ENCODE results near the gene NOXO1.

NOXO1 gene

GRCh38 chr16:1980030-1980769 lies 1.1 kb downstream of the NOXO1 start:
- no peak for TF ChIP-seq CTCF (conservative IDR thresholded peaks at IDR 0.05; ENCODE audit: low read depth)
- ChIA-PET POLR2A (ENCODE audit: low non-redundant PET) (no interaction called here), CTCF (no interaction called here)
- peak overlapping the region; percentile 74 for H3K27ac ChIP-seq
- DNase-seq (ENCODE audit: low spot score) = no peak

GRCh38 chr16:1979271-1980029 lies 1.8 kb downstream of the NOXO1 start:
- peak; percentile 69 for DNase-seq (ENCODE audit: low spot score)
- peak overlapping the region; percentile 74 for H3K27ac ChIP-seq
- ChIA-PET POLR2A (ENCODE audit: low non-redundant PET) (no interaction called here), CTCF (no interaction called here)
- no peak for TF ChIP-seq CTCF (conservative IDR thresholded peaks at IDR 0.05; ENCODE audit: low read depth)

- TF ChIP-seq CTCF (conservative IDR thresholded peaks at IDR 0.05; ENCODE audit: low read depth) = no peak
- POLR2A ChIA-PET (ENCODE audit: low non-redundant PET) = interaction anchor here (0.8 kb wide), 1 partner anchor 13 kb away, joined by 5 read pairs; the partner anchor contains the start of gene RPS2
- H3K27ac ChIP-seq = peak overlapping the region; percentile 74
- CTCF ChIA-PET = no interaction called here
- DNase-seq (ENCODE audit: low spot score) = no peak
Measured at GRCh38 chr16:1978476-1979120, 2.7 kb downstream of the NOXO1 start.

DNA sequence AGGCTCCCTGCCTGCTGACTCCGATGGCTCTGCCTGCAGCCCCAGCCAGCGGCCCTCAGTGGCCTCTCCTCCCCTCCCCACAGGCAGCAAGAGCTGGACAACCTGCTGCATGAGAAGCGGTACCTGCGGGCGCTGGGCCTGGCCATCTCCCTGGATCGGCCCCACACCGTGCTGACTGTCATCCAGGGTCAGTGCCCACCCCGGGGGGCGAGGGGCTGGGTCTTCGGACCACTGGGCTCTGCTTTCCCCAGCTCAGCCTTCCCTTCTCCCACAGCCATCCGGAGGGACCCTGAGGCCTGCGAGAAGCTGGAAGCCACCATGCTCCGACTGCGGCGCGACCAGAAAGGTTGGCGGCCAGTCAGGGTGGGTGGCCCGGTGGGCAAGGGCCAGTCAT lies 3.4 kb downstream of the NOXO1 start:
- no peak for DNase-seq (ENCODE audit: low spot score)
- CTCF ChIA-PET = interaction anchor here (0.6 kb wide), 1 partner anchor 57 kb away, joined by 3 read pairs; no protein-coding TSS in a partner anchor
- POLR2A ChIA-PET (ENCODE audit: low non-redundant PET) = no interaction called here
- no peak for TF ChIP-seq CTCF (conservative IDR thresholded peaks at IDR 0.05; ENCODE audit: low read depth)
- H3K27ac ChIP-seq = peak overlapping the region; percentile 74

- CTCF ChIA-PET = interaction anchor here (0.6 to 0.8 kb wide), 2 partner anchors 7 to 56 kb away, joined by 3 read pairs; no protein-coding TSS in a partner anchor
- POLR2A ChIA-PET (ENCODE audit: low non-redundant PET) = interaction anchor here (0.6 kb wide), 1 partner anchor 160 kb away, joined by 3 read pairs; no protein-coding TSS in a partner anchor
- TF ChIP-seq CTCF (conservative IDR thresholded peaks at IDR 0.05; ENCODE audit: low read depth) = no peak
- H3K27ac ChIP-seq = peak overlapping the region; percentile 74
- DNase-seq (ENCODE audit: low spot score) = no peak
Measured at GRCh38 chr16:1976951-1977874, 4.1 kb downstream of the NOXO1 start.

Data from RWPE1 (cell line).